GM12892 (cell line): ENCODE measurements around the gene LRPPRC.

Experiments used
- POLR2A ChIP-seq: IDR thresholded peaks from 2 replicates; pipeline ENCODE4 v1.6.1; 2011; ENCODE audit warnings: low read depth, low read length, control low read depth
- POLR2AphosphoS5 ChIP-seq: IDR thresholded peaks from 2 replicates; pipeline ENCODE4 v1.6.1; 2011; ENCODE audit warnings: low read depth, low read length, control low read depth
- TAF1 ChIP-seq: IDR thresholded peaks from 2 replicates; pipeline ENCODE4 v1.6.1; 2011; ENCODE audit warnings: low read depth, mild to moderate bottlenecking, control low read depth, low read length, borderline replicate concordance

- TF ChIP-seq POLR2A (no peak), POLR2AphosphoS5 (no peak), TAF1 (no peak)
These were observed 157.1 kb downstream of the LRPPRC start, which contains the start of the genes ABCG5 and ABCG8 for GRCh38 chr2:43838560-43839267.
